GM18502 (cell line): ENCODE data around the gene DOCK4.

Experiments
- ATAC-seq: cut with Tn5 transposase; IDR thresholded peaks from one replicate; pipeline ENCODE4 v1.9.1; 2021; ENCODE audit warnings: mild to moderate bottlenecking; ENCODE audit not compliant: unreplicated experiment, poor library complexity

Gene DOCK4

GRCh38 chr7:111845853-111846252 is 360.3 kb downstream of the DOCK4 start:
- ATAC-seq: no peak

- ATAC-seq: no peak
These were observed 361.1 kb downstream of the DOCK4 start for GRCh38 chr7:111844904-111845671.

GRCh38 chr7:111842491-111842890 is 363.7 kb downstream of the DOCK4 start:
- ATAC-seq: no peak

GRCh38 chr7:111841596-111842205 is 364.5 kb downstream of the DOCK4 start:
- ATAC-seq: no peak

GRCh38 chr7:111840528-111840927 is 365.7 kb downstream of the DOCK4 start:
- no peak for ATAC-seq

GRCh38 chr7:111839261-111839660 is 366.9 kb downstream of the DOCK4 start:
- ATAC-seq: no peak

GRCh38 chr7:111836592-111836991 is 369.6 kb downstream of the DOCK4 start:
- ATAC-seq: no peak

GRCh38 chr7:111835066-111835465 is 371.1 kb downstream of the DOCK4 start:
- ATAC-seq: no peak

GRCh38 chr7:111834367-111834766 is 371.8 kb downstream of the DOCK4 start:
- ATAC-seq: no peak

GRCh38 chr7:111833466-111833865 is 372.7 kb downstream of the DOCK4 start:
- ATAC-seq: no peak

GRCh38 chr7:111832174-111832573 is 374.0 kb downstream of the DOCK4 start:
- no peak for ATAC-seq

- no peak for ATAC-seq
These were observed 377.0 kb downstream of the DOCK4 start for GRCh38 chr7:111829221-111829620.

GRCh38 chr7:111827863-111828504 is 378.2 kb downstream of the DOCK4 start:
- no peak for ATAC-seq

- ATAC-seq: no peak
These were observed 381.2 kb downstream of the DOCK4 start for GRCh38 chr7:111825046-111825445.

GRCh38 chr7:111823826-111824225 is 382.4 kb downstream of the DOCK4 start:
- no peak for ATAC-seq

GRCh38 chr7:111821046-111821445 is 385.2 kb downstream of the DOCK4 start:
- ATAC-seq: no peak

- no peak for ATAC-seq
These were observed 385.6 kb downstream of the DOCK4 start for GRCh38 chr7:111820621-111821020.

GRCh38 chr7:111820121-111820520 is 386.1 kb downstream of the DOCK4 start:
- ATAC-seq: no peak

GRCh38 chr7:111815354-111815753 is 390.8 kb downstream of the DOCK4 start:
- no peak for ATAC-seq

- no peak for ATAC-seq
These were observed 392.9 kb downstream of the DOCK4 start for GRCh38 chr7:111813306-111813705.

GRCh38 chr7:111806232-111806631 is 400.0 kb downstream of the DOCK4 start:
- no peak for ATAC-seq
